GM12875 (cell line): ENCODE results near the gene ANKRD13A.
"Not testable (repeated sequence)": the region's sequence is repeated elsewhere in the genome, so short reads cannot be mapped to it uniquely, and the experiment has no call there.

ENCODE experiments used
- H3K4me3 ChIP-seq: one replicate; pipeline ENCODE4 v1.5.1; 2011; ENCODE audit warnings: low read depth, low read length, control low read depth
- CTCF ChIP-seq: IDR thresholded peaks from 2 replicates; pipeline ENCODE4 v1.5.1; 2011; ENCODE audit warnings: low read depth, mild to moderate bottlenecking, control low read depth, inconsistent platforms, low read length, moderate library complexity, borderline replicate concordance; ENCODE audit not compliant: insufficient read depth

The ANKRD13A gene

GRCh38 chr12:110047297-110047940, 48.2 kb downstream of the ANKRD13A start:
- no peak for TF ChIP-seq CTCF
- peak overlapping the region; percentile 93 for H3K4me3 ChIP-seq

GRCh38 chr12:110048242-110049027, 49.2 kb downstream of the ANKRD13A start, which contains the start of gene C12orf76:
Gene C12orf76 (minus strand): TSS chr12:110048522. CDS start chr12:110048495, 27 bp downstream.
- peak within 1 kb of the TSS; percentile 93 for H3K4me3 ChIP-seq
- no peak for TF ChIP-seq CTCF

- H3K4me3 ChIP-seq, result peak overlapping the region; percentile 93
These were observed 49.8 kb downstream of the ANKRD13A start for GRCh38 chr12:110049034-110049433.

GRCh38 chr12:110049666-110050065, 50.4 kb downstream of the ANKRD13A start:
- H3K4me3 ChIP-seq, result not testable (repeated sequence)

GRCh38 chr12:110050927-110051326, 51.7 kb downstream of the ANKRD13A start:
- H3K4me3 ChIP-seq, result no peak overlapping the region
- TF ChIP-seq CTCF, result no peak

- not testable (repeated sequence) for H3K4me3 ChIP-seq
These were observed 56.4 kb downstream of the ANKRD13A start for GRCh38 chr12:110055375-110056352.

GRCh38 chr12:110056643-110057042, 57.4 kb downstream of the ANKRD13A start:
- H3K4me3 ChIP-seq, result not testable (repeated sequence)

- no peak for TF ChIP-seq CTCF
- no peak overlapping the region for H3K4me3 ChIP-seq
These were observed 59.8 kb downstream of the ANKRD13A start for GRCh38 chr12:110058875-110059615.

- no peak overlapping the region for H3K4me3 ChIP-seq
- no peak for TF ChIP-seq CTCF
These were observed 60.4 kb downstream of the ANKRD13A start for GRCh38 chr12:110059651-110060000.
